Measurements from ENCODE around the gene MITF.

MITF gene

GRCh38 chr3:70010346-70010745 lies 271.1 kb downstream of the MITF start:
- no peak for ATAC-seq

GRCh38 chr3:70011582-70011981 lies 272.3 kb downstream of the MITF start:
- Mint-ChIP-seq H3K36me3 (no peaks in the 10 kb centered on the region), H3K27ac (no peak overlapping the region), H3K9me3 (peaks cover 3% of the 10 kb centered on the region), H3K4me3 (no peak overlapping the region), H3K4me1 (no peaks in the 10 kb centered on the region)
- no peak for ATAC-seq
- DNase-seq (ENCODE audit: low spot score in 2 of 2): no peak

More at GRCh38 chr3:70010346-70010745, 271.1 kb downstream of the MITF start:
- Mint-ChIP-seq H3K4me3 (no peak overlapping the region), H3K36me3 (no peaks in the 10 kb centered on the region), H3K4me1 (no peaks in the 10 kb centered on the region), H3K9me3 (peaks cover 3% of the 10 kb centered on the region), H3K27ac (no peak overlapping the region)
- no peak for DNase-seq (ENCODE audit: low spot score in 2 of 2)
